Activated CD4-positive, alpha-beta memory T cell treated with anti-CD3 and anti-CD28 coated beads, Interleukin-2, amount 10 ng/mL, durations not matched to agents 7 days and 5 days (primary cell): ENCODE measurements around the gene PRKCA. TPM values are rescaled to one million over a fixed set of nuclear protein-coding genes. Genes with fewer than 3 reads are reported as not detected.
A peak's percentile ranks its signal among the peaks of the same experiment; 100 is the strongest.

Experiments used
- CTCF ChIA-PET: fragments of 350-600 bp; sonication (Branson Sonifier 250); formaldehyde crosslinking; loops from one replicate; lab custom pipeline; 2021; ENCODE audit warnings: antibody characterized with exemption, inconsistent platforms; lab: Charles Lee
- POLR2A ChIA-PET: fragments of 350-600 bp; sonication (Branson Sonifier 250); formaldehyde crosslinking; loops from one replicate; lab custom pipeline; 2021; ENCODE audit warnings: antibody characterized with exemption; lab: Charles Lee
- DNase-seq: peaks from one replicate; pipeline ENCODE4 v3.0.0-alpha.2; 2020
- H3K27ac Mint-ChIP-seq: one replicate; pipeline ENCODE4 v1.8.0; 2021; ENCODE audit warnings: mild to moderate bottlenecking, mixed read lengths
- H3K27me3 Mint-ChIP-seq: one replicate; pipeline ENCODE4 v1.8.0; 2021; ENCODE audit warnings: mixed read lengths
- H3K36me3 Mint-ChIP-seq: one replicate; pipeline ENCODE4 v1.8.0; 2021; ENCODE audit warnings: low read depth, mixed read lengths
- H3K4me1 Mint-ChIP-seq: one replicate; pipeline ENCODE4 v1.8.0; 2021; ENCODE audit warnings: mixed read lengths
- H3K4me3 Mint-ChIP-seq: one replicate; pipeline ENCODE4 v1.8.0; 2021; ENCODE audit warnings: mild to moderate bottlenecking, mixed read lengths
- H3K9me3 Mint-ChIP-seq: one replicate; pipeline ENCODE4 v1.8.0; 2021; ENCODE audit warnings: mixed read lengths
- total RNA-seq, 2 experiments: library from RNA; stranded (reverse); gene quantifications; one replicate each; pipeline ENCODE4 v1.2.3, GENCODE V29; 2021

The PRKCA gene
- total RNA-seq, 2 experiments from 2014 or later = 57.6 to 61.3 TPM

GRCh38 chr17:66299711-66300110 is 2.7 kb upstream of the PRKCA start:
- H3K9me3 Mint-ChIP-seq = no peaks in the 10 kb centered on the region
- ChIA-PET CTCF (interaction anchor here (1.3 to 3.0 kb wide), 3 partner anchors 16 to 267 kb away, joined by 3 to 10 read pairs (median 3); no protein-coding TSS in a partner anchor), POLR2A (interaction anchor here (1.4 kb wide), 1 partner anchor 40 kb away, joined by 3 read pairs; no protein-coding TSS in a partner anchor)
- peaks cover 22% of the 10 kb centered on the region for H3K4me1 Mint-ChIP-seq
- peaks cover 10% of the 10 kb centered on the region for H3K27me3 Mint-ChIP-seq
- H3K27ac Mint-ChIP-seq = no peak overlapping the region
- peaks cover 14% of the 10 kb centered on the region for H3K36me3 Mint-ChIP-seq
- no peak for DNase-seq
- H3K4me3 Mint-ChIP-seq = no peak overlapping the region

- Mint-ChIP-seq H3K36me3 (peaks cover 16% of the 10 kb centered on the region), H3K9me3 (no peaks in the 10 kb centered on the region), H3K27ac (no peak overlapping the region), H3K4me3 (peak overlapping the region; percentile 79), H3K4me1 (peaks cover 32% of the 10 kb centered on the region), H3K27me3 (peaks cover 10% of the 10 kb centered on the region)
- POLR2A ChIA-PET = interaction anchor here (1.0 to 1.2 kb wide), 3 partner anchors 27 to 110 kb away, joined by 3 read pairs; no protein-coding TSS in a partner anchor
- CTCF ChIA-PET = interaction anchor here (0.6 to 3.0 kb wide), 5 partner anchors 9 to 266 kb away, joined by 3 to 10 read pairs (median 3); no protein-coding TSS in a partner anchor
- no peak for DNase-seq
Measured at GRCh38 chr17:66300956-66301355, 1.5 kb upstream of the PRKCA start.

GRCh38 chr17:66301367-66301863 is 998 bp upstream of the PRKCA start:
- H3K36me3 Mint-ChIP-seq = peaks cover 19% of the 10 kb centered on the region
- H3K4me1 Mint-ChIP-seq = peaks cover 33% of the 10 kb centered on the region
- H3K9me3 Mint-ChIP-seq = no peaks in the 10 kb centered on the region
- H3K27me3 Mint-ChIP-seq = peaks cover 10% of the 10 kb centered on the region
- ChIA-PET CTCF (interaction anchor here (0.9 to 3.0 kb wide), 4 partner anchors 9 to 265 kb away, joined by 3 to 10 read pairs (median 4); no protein-coding TSS in a partner anchor), POLR2A (interaction anchor here (1.0 to 1.4 kb wide), 5 partner anchors 26 to 126 kb away, joined by 3 to 5 read pairs (median 3); no protein-coding TSS in a partner anchor)
- peak overlapping the region; percentile 79 for H3K4me3 Mint-ChIP-seq
- peak overlapping the region; percentile 60 for H3K27ac Mint-ChIP-seq
- DNase-seq = no peak

DNA sequence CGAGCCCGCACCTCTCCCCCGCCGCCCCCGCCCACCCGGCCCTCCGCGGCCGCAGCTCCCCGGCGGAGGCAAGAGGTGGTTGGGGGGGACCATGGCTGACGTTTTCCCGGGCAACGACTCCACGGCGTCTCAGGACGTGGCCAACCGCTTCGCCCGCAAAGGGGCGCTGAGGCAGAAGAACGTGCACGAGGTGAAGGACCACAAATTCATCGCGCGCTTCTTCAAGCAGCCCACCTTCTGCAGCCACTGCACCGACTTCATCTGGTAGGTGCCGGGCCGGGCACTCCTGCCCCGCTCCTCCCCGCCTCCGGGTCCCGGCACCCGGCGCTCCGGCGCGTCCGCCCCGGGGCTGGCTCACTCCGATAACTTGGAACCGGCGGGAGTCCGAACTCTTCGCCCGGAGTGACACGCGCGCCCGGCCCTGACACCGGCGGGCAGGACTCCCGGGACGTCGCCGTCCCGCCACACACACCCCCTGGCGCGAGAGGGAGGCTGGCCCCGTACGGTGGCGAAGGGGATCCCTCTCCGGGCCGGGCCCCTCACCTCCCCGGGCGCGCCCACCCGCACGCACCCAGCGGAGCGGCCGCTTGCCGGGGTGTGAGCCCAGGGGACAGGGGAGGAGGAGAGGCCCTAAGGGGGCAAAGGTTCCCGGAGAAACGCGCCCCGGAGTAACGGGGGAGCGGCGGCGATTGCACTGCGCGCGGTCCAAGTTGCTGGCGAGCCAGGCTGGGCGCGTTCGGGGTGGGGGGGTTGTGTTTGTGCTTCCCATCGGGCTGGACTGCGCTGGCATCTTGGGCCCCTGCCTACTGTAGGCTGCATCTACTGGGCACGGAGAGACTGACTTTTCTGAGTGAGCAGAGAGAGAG is 581 bp downstream of the PRKCA start:
- peaks cover 10% of the 10 kb centered on the region for H3K27me3 Mint-ChIP-seq
- peak overlapping the region; percentile 95 for H3K27ac Mint-ChIP-seq
- peak; percentile 57 for DNase-seq
- peaks cover 46% of the 10 kb centered on the region for H3K4me1 Mint-ChIP-seq
- H3K4me3 Mint-ChIP-seq = peak overlapping the region; percentile 100
- POLR2A ChIA-PET = interaction anchor here (0.6 to 2.4 kb wide), 12 partner anchors 13 to 314 kb away, joined by 3 to 19 read pairs (median 4); no protein-coding TSS in a partner anchor
- no peaks in the 10 kb centered on the region for H3K9me3 Mint-ChIP-seq
- H3K36me3 Mint-ChIP-seq = peaks cover 32% of the 10 kb centered on the region
- CTCF ChIA-PET = interaction anchor here (1.0 to 2.0 kb wide), 4 partner anchors 10 to 264 kb away, joined by 3 to 13 read pairs (median 6); no protein-coding TSS in a partner anchor

GRCh38 chr17:66304304-66305174 is 2.1 kb downstream of the PRKCA start:
- H3K27me3 Mint-ChIP-seq = peaks cover 10% of the 10 kb centered on the region
- H3K27ac Mint-ChIP-seq = peak overlapping the region; percentile 95
- no peaks in the 10 kb centered on the region for H3K9me3 Mint-ChIP-seq
- POLR2A ChIA-PET = interaction anchor here (0.7 to 2.4 kb wide), 10 partner anchors 11 to 244 kb away, joined by 3 to 19 read pairs (median 6); no protein-coding TSS in a partner anchor
- H3K4me1 Mint-ChIP-seq = peaks cover 62% of the 10 kb centered on the region
- CTCF ChIA-PET = interaction anchor here (0.7 to 2.0 kb wide), 9 partner anchors 9 to 262 kb away, joined by 3 to 13 read pairs (median 4); no protein-coding TSS in a partner anchor
- peak; percentile 39 for DNase-seq
- peaks cover 47% of the 10 kb centered on the region for H3K36me3 Mint-ChIP-seq
- peak overlapping the region; percentile 100 for H3K4me3 Mint-ChIP-seq

DNA sequence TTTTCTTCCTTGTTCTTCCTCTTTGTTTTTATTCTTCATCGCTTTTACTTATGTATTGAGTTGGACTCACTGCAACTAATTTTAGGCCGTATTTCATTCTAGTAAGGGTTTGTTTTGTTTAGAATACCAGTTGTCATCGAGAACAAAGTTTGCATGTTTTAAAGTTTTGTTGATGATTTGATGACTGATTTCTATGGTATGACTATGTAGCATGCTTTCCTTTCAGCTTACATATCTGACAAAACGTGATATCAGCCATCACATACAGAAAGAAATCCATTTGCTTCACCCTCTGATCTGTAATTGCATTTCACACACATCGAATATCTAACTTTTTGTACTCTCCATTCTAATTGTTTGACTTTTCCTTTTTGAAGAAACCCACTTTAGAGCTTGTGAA is 4.0 kb downstream of the PRKCA start:
- DNase-seq = no peak
- ChIA-PET POLR2A (interaction anchor here (1.0 to 1.4 kb wide), 3 partner anchors 11 to 96 kb away, joined by 3 read pairs; no protein-coding TSS in a partner anchor), CTCF (interaction anchor here (2.0 kb wide), 1 partner anchor 9 kb away, joined by 6 read pairs; no protein-coding TSS in a partner anchor)
- peaks cover 68% of the 10 kb centered on the region for H3K4me1 Mint-ChIP-seq
- H3K27ac Mint-ChIP-seq = peak overlapping the region; percentile 83
- H3K27me3 Mint-ChIP-seq = peaks cover 2% of the 10 kb centered on the region
- peaks cover 58% of the 10 kb centered on the region for H3K36me3 Mint-ChIP-seq
- no peaks in the 10 kb centered on the region for H3K9me3 Mint-ChIP-seq
- peak overlapping the region; percentile 70 for H3K4me3 Mint-ChIP-seq

- ChIA-PET POLR2A (interaction anchor here (1.0 to 1.4 kb wide), 3 partner anchors 11 to 95 kb away, joined by 3 read pairs; no protein-coding TSS in a partner anchor), CTCF (interaction anchor here (2.0 kb wide), 1 partner anchor 9 kb away, joined by 6 read pairs; no protein-coding TSS in a partner anchor)
- H3K27ac Mint-ChIP-seq = peak overlapping the region; percentile 0
- no peaks in the 10 kb centered on the region for H3K27me3 Mint-ChIP-seq
- no peaks in the 10 kb centered on the region for H3K9me3 Mint-ChIP-seq
- peaks cover 72% of the 10 kb centered on the region for H3K4me1 Mint-ChIP-seq
- H3K4me3 Mint-ChIP-seq = no peak overlapping the region
- peaks cover 56% of the 10 kb centered on the region for H3K36me3 Mint-ChIP-seq
- DNase-seq = no peak
Measured at GRCh38 chr17:66307257-66307656, 4.8 kb downstream of the PRKCA start.

- no peak for DNase-seq
- H3K27ac Mint-ChIP-seq = no peak overlapping the region
- no peaks in the 10 kb centered on the region for H3K27me3 Mint-ChIP-seq
- CTCF ChIA-PET = no interaction called here
- no peak overlapping the region for H3K4me3 Mint-ChIP-seq
- H3K36me3 Mint-ChIP-seq = peaks cover 61% of the 10 kb centered on the region
- no peaks in the 10 kb centered on the region for H3K9me3 Mint-ChIP-seq
- POLR2A ChIA-PET = no interaction called here
- H3K4me1 Mint-ChIP-seq = peaks cover 85% of the 10 kb centered on the region
Measured at GRCh38 chr17:66308856-66309255, 6.4 kb downstream of the PRKCA start.

DNA sequence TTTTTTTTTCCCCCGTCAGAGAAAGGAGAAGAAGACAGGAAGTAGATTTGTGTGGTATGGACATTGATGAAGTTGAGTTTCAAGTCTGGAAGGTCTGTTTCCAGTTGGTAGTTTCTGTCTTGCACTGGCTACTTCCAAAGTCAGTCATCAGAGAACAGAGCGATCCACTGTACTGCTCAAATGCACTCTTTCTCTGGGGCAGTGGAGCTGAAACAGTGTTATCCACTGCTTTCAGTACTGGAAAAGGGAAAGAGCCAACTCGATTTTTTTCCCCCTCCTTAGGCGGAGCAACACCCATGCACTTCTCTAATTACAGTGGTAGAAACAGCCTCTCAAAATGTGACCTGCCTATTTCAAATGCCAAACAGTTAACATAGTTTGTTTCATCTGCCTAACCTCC is 7.4 kb downstream of the PRKCA start:
- Mint-ChIP-seq H3K27ac (no peak overlapping the region), H3K36me3 (peaks cover 60% of the 10 kb centered on the region), H3K4me1 (peaks cover 87% of the 10 kb centered on the region), H3K9me3 (no peaks in the 10 kb centered on the region), H3K4me3 (no peak overlapping the region), H3K27me3 (no peaks in the 10 kb centered on the region)
- ChIA-PET POLR2A (no interaction called here), CTCF (interaction anchor here (1.2 to 1.3 kb wide), 3 partner anchors 8 to 257 kb away, joined by 4 to 5 read pairs (median 5); no protein-coding TSS in a partner anchor)
- no peak for DNase-seq

- ChIA-PET POLR2A (interaction anchor here (0.8 kb wide), 1 partner anchor 16 kb away, joined by 3 read pairs; no protein-coding TSS in a partner anchor), CTCF (interaction anchor here (1.2 to 1.3 kb wide), 3 partner anchors 9 to 256 kb away, joined by 4 to 5 read pairs (median 5); no protein-coding TSS in a partner anchor)
- peaks cover 60% of the 10 kb centered on the region for H3K36me3 Mint-ChIP-seq
- DNase-seq = no peak
- H3K27ac Mint-ChIP-seq = no peak overlapping the region
- no peak overlapping the region for H3K4me3 Mint-ChIP-seq
- no peaks in the 10 kb centered on the region for H3K27me3 Mint-ChIP-seq
- peaks cover 83% of the 10 kb centered on the region for H3K4me1 Mint-ChIP-seq
- H3K9me3 Mint-ChIP-seq = no peaks in the 10 kb centered on the region
Measured at GRCh38 chr17:66310528-66311148, 8.2 kb downstream of the PRKCA start.

DNA sequence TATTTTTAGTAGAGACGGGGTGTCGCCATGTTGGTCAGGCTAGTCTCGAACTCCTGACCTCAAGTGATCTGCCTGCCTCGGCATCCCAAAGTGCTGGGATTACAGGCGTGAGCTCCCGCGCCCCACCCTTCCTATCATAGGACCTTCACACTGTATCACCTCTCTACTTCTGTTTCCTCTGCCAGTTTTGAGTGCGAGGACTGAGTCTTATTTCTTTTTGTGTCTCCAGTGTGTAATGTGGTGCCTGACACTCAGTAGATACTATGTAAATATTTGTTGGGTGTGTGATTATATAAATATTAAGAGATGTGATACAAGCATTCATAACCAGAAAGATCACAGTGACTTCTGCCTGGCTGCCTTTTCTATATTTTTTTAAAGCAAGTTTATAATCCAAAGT is 10.5 kb downstream of the PRKCA start:
- Mint-ChIP-seq H3K4me3 (no peak overlapping the region), H3K27ac (no peak overlapping the region), H3K9me3 (no peaks in the 10 kb centered on the region), H3K36me3 (peaks cover 61% of the 10 kb centered on the region), H3K4me1 (peaks cover 75% of the 10 kb centered on the region), H3K27me3 (no peaks in the 10 kb centered on the region)
- no peak for DNase-seq
- CTCF ChIA-PET = interaction anchor here (1.0 to 1.3 kb wide), 6 partner anchors 8 to 254 kb away, joined by 3 to 8 read pairs (median 3); no protein-coding TSS in a partner anchor
- POLR2A ChIA-PET = interaction anchor here (1.2 to 2.1 kb wide), 3 partner anchors 13 to 162 kb away, joined by 3 to 6 read pairs (median 4); no protein-coding TSS in a partner anchor
